PC-9 (cell line): ENCODE measurements around the gene HES2.
"Not testable (repeated sequence)": the region's sequence is repeated elsewhere in the genome, so short reads cannot be mapped to it uniquely, and the experiment has no call there.

Experiments
- EZH2 ChIP-seq: fragments of 200-600 bp; sonication (generic); IDR thresholded peaks from 2 replicates; pipeline ENCODE4 v1.8.0; 2017; ENCODE audit warnings: antibody characterized with exemption, low read depth
- TF ChIP-seq, protein P1 (sequence below): fragments of 200-600 bp; sonication (generic); conservative IDR thresholded peaks from 2 replicates; pipeline ENCODE4 v1.6.1; 2017; ENCODE audit warnings: mixed run types, antibody characterized with exemption, mild to moderate bottlenecking, moderate library complexity

DNA sequence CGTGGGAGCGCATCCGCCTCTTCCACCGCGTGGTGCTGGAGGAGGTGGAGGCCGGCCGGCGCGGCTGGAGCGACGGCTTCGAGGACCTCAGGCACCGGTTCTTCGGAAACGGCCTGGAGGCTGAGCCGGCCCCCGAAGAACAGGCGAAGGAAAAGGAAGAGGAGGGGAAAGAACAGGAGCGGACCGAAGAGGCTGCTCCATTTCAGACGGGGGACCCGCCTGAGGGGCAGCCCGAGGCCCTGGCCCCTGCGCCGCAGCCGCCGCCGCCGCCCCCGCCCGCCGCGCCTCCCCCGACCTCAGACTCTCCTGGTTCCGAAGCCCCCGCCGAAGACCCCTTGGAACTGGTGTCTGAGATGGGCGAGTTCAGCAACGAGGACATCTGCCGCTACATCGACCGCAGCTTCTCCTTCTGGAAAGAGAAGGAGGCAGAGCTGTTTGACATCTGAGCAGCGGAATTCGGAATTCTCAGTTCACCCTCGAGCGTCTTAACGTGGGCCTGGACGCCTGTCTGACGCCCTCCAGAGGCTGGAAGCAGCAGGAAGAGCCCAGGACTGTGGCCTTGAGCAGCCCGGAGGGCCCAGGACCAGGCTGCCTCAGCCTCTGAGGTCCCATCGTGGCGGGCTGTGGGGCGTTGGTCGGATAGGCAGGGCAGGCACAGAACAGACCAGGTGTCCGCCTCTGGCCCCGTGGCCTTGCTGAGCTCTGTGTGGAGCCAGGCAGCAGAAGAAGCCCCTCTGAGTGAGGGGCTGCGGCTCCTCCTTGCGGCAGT, 36.2 kb upstream of the HES2 start:
- TF ChIP-seq, protein P1, sequence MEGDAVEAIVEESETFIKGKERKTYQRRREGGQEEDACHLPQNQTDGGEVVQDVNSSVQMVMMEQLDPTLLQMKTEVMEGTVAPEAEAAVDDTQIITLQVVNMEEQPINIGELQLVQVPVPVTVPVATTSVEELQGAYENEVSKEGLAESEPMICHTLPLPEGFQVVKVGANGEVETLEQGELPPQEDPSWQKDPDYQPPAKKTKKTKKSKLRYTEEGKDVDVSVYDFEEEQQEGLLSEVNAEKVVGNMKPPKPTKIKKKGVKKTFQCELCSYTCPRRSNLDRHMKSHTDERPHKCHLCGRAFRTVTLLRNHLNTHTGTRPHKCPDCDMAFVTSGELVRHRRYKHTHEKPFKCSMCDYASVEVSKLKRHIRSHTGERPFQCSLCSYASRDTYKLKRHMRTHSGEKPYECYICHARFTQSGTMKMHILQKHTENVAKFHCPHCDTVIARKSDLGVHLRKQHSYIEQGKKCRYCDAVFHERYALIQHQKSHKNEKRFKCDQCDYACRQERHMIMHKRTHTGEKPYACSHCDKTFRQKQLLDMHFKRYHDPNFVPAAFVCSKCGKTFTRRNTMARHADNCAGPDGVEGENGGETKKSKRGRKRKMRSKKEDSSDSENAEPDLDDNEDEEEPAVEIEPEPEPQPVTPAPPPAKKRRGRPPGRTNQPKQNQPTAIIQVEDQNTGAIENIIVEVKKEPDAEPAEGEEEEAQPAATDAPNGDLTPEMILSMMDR = not testable (repeated sequence)
- TF ChIP-seq EZH2 = not testable (repeated sequence)
